Fibroblast of lung (primary cell): ENCODE data around the gene KRTAP19-2. TPM values are rescaled to one million over a fixed set of nuclear protein-coding genes. Genes with fewer than 3 reads are reported as not detected.

Experiments
- DNase-seq, 2 donors: peaks; one replicate each; pipeline versions ENCODE4 v3.0.0 to v3.0.0-alpha.2; 2010; ENCODE audit warnings: low read depth in 2 of 2
- H2AFZ ChIP-seq: 2 replicates; pipeline ENCODE4 v1.5.1; 2012; ENCODE audit warnings: low read length, control low read depth, inconsistent platforms
- H3K27ac ChIP-seq: 2 replicates; pipeline ENCODE4 v1.5.1; 2011; ENCODE audit warnings: low read length, control low read depth; ENCODE audit not compliant: insufficient read depth
- H3K27me3 ChIP-seq: 2 replicates; pipeline ENCODE4 v1.5.1; 2011; ENCODE audit warnings: mild to moderate bottlenecking, low read length; ENCODE audit not compliant: control insufficient read depth, insufficient read depth
- H3K36me3 ChIP-seq: 2 replicates; pipeline ENCODE4 v1.5.1; 2011; ENCODE audit warnings: low read length; ENCODE audit not compliant: control insufficient read depth, insufficient read depth
- H3K4me1 ChIP-seq: 2 replicates; pipeline ENCODE4 v1.5.1; 2011; ENCODE audit warnings: low read length; ENCODE audit not compliant: control insufficient read depth, insufficient read depth; ENCODE audit errors: extremely low read depth
- H3K4me2 ChIP-seq: 2 replicates; pipeline ENCODE4 v1.5.1; 2011; ENCODE audit warnings: low read length, control low read depth; ENCODE audit not compliant: insufficient read depth; ENCODE audit errors: extremely low read depth
- H3K4me3 ChIP-seq, 4 experiments: fragments of 200-600 bp in 1 of 4; sonication (generic) in 1 of 4; replicated peaks in 1 of 4; 2 replicates each; pipeline ENCODE4 v1.5.1; 2011 to 2016; ENCODE audit warnings: low read length in 4 of 4, low read depth in 3 of 4, mild to moderate bottlenecking in 3 of 4, control low read depth in 2 of 4, inconsistent platforms in 1 of 4, mixed read lengths in 1 of 4; ENCODE audit not compliant: insufficient read depth in 1 of 4; ENCODE audit errors: control extremely low read depth in 1 of 4
- H3K79me2 ChIP-seq: 2 replicates; pipeline ENCODE4 v1.5.1; 2012; ENCODE audit warnings: mild to moderate bottlenecking, low read length, inconsistent platforms; ENCODE audit not compliant: control insufficient read depth, insufficient read depth
- H3K9ac ChIP-seq: 2 replicates; pipeline ENCODE4 v1.5.1; 2011; ENCODE audit warnings: mild to moderate bottlenecking, low read length, control low read depth; ENCODE audit not compliant: insufficient read depth
- H3K9me3 ChIP-seq: 2 replicates; pipeline ENCODE4 v1.5.1; 2012; ENCODE audit warnings: low read depth, low read length; ENCODE audit not compliant: control insufficient read depth, insufficient read depth
- H4K20me1 ChIP-seq: 2 replicates; pipeline ENCODE4 v1.5.1; 2011; ENCODE audit warnings: low read length; ENCODE audit not compliant: control insufficient read depth, insufficient read depth; ENCODE audit errors: extremely low read depth
- CTCF ChIP-seq, 2 donors: IDR thresholded peaks in 1 of 2; conservative IDR thresholded peaks in 1 of 2; 1 replicate in 1 of 2; 2 replicates in 1 of 2; pipeline ENCODE4 v1.5.1; 2011 to 2012; ENCODE audit warnings: low read length in 2 of 2, control low read depth in 1 of 2, inconsistent platforms in 1 of 2, low read depth in 1 of 2, mild to moderate bottlenecking in 1 of 2
- EZH2 ChIP-seq: IDR thresholded peaks from 2 replicates; pipeline ENCODE4 v1.5.1; 2012; ENCODE audit warnings: low read length, control low read depth, mild to moderate bottlenecking; ENCODE audit errors: missing control alignments
- polyA plus RNA-seq, 2 donors: library from polyadenylated mRNA; depleted of rRNA in 1 of 2; stranded (reverse) in 1 of 2; unstranded in 1 of 2; fragments of >200 nt; gene quantifications; 2 replicates each; pipeline ENCODE4 v1.2.1, GENCODE V29; 2011 to 2012; ENCODE audit warnings: missing spikeins in 1 of 2
- total RNA-seq: library from RNA; depleted of rRNA; stranded (reverse); fragments of >200 nt; gene quantifications from 2 replicates; pipeline ENCODE4 v1.2.1, GENCODE V29; 2014

The KRTAP19-2 gene
- total and polyA plus RNA-seq, 2 donors (not counting 1 experiment from before 2014, with no cell fraction given) = not detected

- H2AFZ ChIP-seq = no peak within 1 kb of the TSS
- no peak for DNase-seq
- H3K36me3 ChIP-seq = no peaks in the 10 kb centered on the region
- no peaks in the 10 kb centered on the region for H3K79me2 ChIP-seq
- H4K20me1 ChIP-seq = no peaks in the 10 kb centered on the region
- TF ChIP-seq CTCF (conservative IDR thresholded peaks at IDR 0.05 in 1 of 2, IDR thresholded peaks at IDR 0.05 in 1 of 2; ENCODE audit: low read depth in 1 of 2, low read length in 2 of 2) (no peak), EZH2 (no peak)
- H3K9me3 ChIP-seq = no peaks in the 10 kb centered on the region
- H3K4me3 ChIP-seq = no peak within 1 kb of the TSS
- no peak within 1 kb of the TSS for H3K9ac ChIP-seq
- H3K4me1 ChIP-seq = no peaks in the 10 kb centered on the region
- no peak within 1 kb of the TSS for H3K4me2 ChIP-seq
- H3K27ac ChIP-seq = no peak within 1 kb of the TSS
- no peaks in the 10 kb centered on the region for H3K27me3 ChIP-seq
These were observed 14.8 kb upstream of the KRTAP19-2 start, which contains the start of gene KRTAP19-5 for GRCh38 chr21:30502041-30502440. TSS of gene KRTAP19-5 (minus strand) at chr21:30502141. CDS start at chr21:30502090, 51 bp downstream.

GRCh38 chr21:30497065-30497464 is 9.8 kb upstream of the KRTAP19-2 start, which contains the start of gene KRTAP19-4:
TSS of gene KRTAP19-4 (minus strand) at chr21:30497165. CDS start at chr21:30497110, 55 bp downstream.
- Histone ChIP-seq H3K79me2 (no peaks in the 10 kb centered on the region), H3K4me1 (no peaks in the 10 kb centered on the region), H3K27ac (no peak within 1 kb of the TSS), H3K9ac (no peak within 1 kb of the TSS), H3K4me3 (no peak within 1 kb of the TSS), H4K20me1 (no peaks in the 10 kb centered on the region), H3K27me3 (no peaks in the 10 kb centered on the region), H3K9me3 (no peaks in the 10 kb centered on the region), H2AFZ (no peak within 1 kb of the TSS), H3K4me2 (no peak within 1 kb of the TSS), H3K36me3 (no peaks in the 10 kb centered on the region)
- no peak for DNase-seq
- TF ChIP-seq CTCF (conservative IDR thresholded peaks at IDR 0.05 in 1 of 2, IDR thresholded peaks at IDR 0.05 in 1 of 2; ENCODE audit: low read depth in 1 of 2, low read length in 2 of 2) (no peak), EZH2 (no peak)

GRCh38 chr21:30491963-30492428 is 4.8 kb upstream of the KRTAP19-2 start, which contains the start of gene KRTAP19-3:
TSS of gene KRTAP19-3 (minus strand) at chr21:30492013. CDS start at chr21:30491957, 56 bp downstream.
- Histone ChIP-seq H3K79me2 (no peaks in the 10 kb centered on the region), H2AFZ (no peak within 1 kb of the TSS), H3K27ac (no peak within 1 kb of the TSS), H3K4me3 (no peak within 1 kb of the TSS), H3K9me3 (no peaks in the 10 kb centered on the region), H3K4me1 (no peaks in the 10 kb centered on the region), H3K27me3 (no peaks in the 10 kb centered on the region), H4K20me1 (no peaks in the 10 kb centered on the region), H3K9ac (no peak within 1 kb of the TSS), H3K36me3 (no peaks in the 10 kb centered on the region), H3K4me2 (no peak within 1 kb of the TSS)
- TF ChIP-seq EZH2 (no peak), CTCF (conservative IDR thresholded peaks at IDR 0.05 in 1 of 2, IDR thresholded peaks at IDR 0.05 in 1 of 2; ENCODE audit: low read depth in 1 of 2, low read length in 2 of 2) (no peak)
- DNase-seq = no peak
